Neutrophil (primary cell): Measurements from ENCODE around the gene SPESP1.

Source experiments
- H3K27ac ChIP-seq: fragments of 200-600 bp; sonication (generic); 2 replicates; pipeline ENCODE4 v1.5.1; 2016; ENCODE audit warnings: mild to moderate bottlenecking, moderate library complexity
- H3K27me3 ChIP-seq: fragments of 200-600 bp; sonication (generic); 2 replicates; pipeline ENCODE4 v1.6.0; 2016; ENCODE audit warnings: mild to moderate bottlenecking
- H3K36me3 ChIP-seq: fragments of 200-600 bp; sonication (generic); 2 replicates; pipeline ENCODE4 v1.5.1; 2017
- H3K4me1 ChIP-seq, 2 experiments: fragments of 200-600 bp in 1 of 2; sonication (generic) in 1 of 2; 1 replicate in 1 of 2; 2 replicates in 1 of 2; pipeline versions ENCODE4 v1.5.1 to v1.6.1; 2013 to 2016; ENCODE audit warnings: low read depth in 1 of 2, low read length in 1 of 2, mild to moderate bottlenecking in 1 of 2, moderate library complexity in 1 of 2; ENCODE audit not compliant: control insufficient read depth in 1 of 2, insufficient read depth in 1 of 2
- H3K4me3 ChIP-seq, 2 experiments: fragments of 200-600 bp in 1 of 2; sonication (generic) in 1 of 2; 1 replicate in 1 of 2; 2 replicates in 1 of 2; pipeline ENCODE4 v1.5.1; 2013 to 2016; ENCODE audit warnings: low read depth in 1 of 2, low read length in 1 of 2, mild to moderate bottlenecking in 1 of 2, moderate library complexity in 1 of 2
- H3K9me3 ChIP-seq: fragments of 200-600 bp; sonication (generic); 2 replicates; pipeline ENCODE4 v1.5.1; 2016
- TF ChIP-seq, protein P1 (sequence below): fragments of 200-600 bp; sonication (generic); IDR thresholded peaks from 2 replicates; pipeline ENCODE4 v1.5.1; 2016; ENCODE audit warnings: antibody characterized with exemption

Gene SPESP1

DNA sequence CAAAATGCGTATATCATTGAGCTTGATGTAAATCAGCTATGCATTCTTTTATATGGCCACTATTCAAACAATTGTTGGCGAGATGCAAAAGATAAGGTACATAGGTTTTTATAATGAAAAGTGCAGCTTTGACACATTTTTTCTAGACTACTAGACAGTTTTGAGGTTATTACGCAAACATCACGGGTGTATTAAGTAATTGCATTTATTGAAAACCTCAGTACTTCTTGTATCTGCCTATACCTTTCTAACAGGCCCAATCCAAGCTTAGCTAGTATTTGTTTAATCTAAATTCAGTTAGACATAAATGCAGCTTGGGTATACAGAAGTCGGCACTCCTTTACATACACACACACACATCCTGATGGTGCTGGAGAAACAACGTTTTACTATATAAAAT, 2.7 kb downstream of the SPESP1 start:
- peaks cover 5% of the 10 kb centered on the region for H3K27me3 ChIP-seq
- H3K4me1 ChIP-seq = no peaks in the 10 kb centered on the region
- H3K9me3 ChIP-seq = no peaks in the 10 kb centered on the region
- H3K4me3 ChIP-seq = no peak overlapping the region
- no peak overlapping the region for H3K27ac ChIP-seq
- TF ChIP-seq, protein P1, sequence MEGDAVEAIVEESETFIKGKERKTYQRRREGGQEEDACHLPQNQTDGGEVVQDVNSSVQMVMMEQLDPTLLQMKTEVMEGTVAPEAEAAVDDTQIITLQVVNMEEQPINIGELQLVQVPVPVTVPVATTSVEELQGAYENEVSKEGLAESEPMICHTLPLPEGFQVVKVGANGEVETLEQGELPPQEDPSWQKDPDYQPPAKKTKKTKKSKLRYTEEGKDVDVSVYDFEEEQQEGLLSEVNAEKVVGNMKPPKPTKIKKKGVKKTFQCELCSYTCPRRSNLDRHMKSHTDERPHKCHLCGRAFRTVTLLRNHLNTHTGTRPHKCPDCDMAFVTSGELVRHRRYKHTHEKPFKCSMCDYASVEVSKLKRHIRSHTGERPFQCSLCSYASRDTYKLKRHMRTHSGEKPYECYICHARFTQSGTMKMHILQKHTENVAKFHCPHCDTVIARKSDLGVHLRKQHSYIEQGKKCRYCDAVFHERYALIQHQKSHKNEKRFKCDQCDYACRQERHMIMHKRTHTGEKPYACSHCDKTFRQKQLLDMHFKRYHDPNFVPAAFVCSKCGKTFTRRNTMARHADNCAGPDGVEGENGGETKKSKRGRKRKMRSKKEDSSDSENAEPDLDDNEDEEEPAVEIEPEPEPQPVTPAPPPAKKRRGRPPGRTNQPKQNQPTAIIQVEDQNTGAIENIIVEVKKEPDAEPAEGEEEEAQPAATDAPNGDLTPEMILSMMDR = no peak
- no peaks in the 10 kb centered on the region for H3K36me3 ChIP-seq

DNA sequence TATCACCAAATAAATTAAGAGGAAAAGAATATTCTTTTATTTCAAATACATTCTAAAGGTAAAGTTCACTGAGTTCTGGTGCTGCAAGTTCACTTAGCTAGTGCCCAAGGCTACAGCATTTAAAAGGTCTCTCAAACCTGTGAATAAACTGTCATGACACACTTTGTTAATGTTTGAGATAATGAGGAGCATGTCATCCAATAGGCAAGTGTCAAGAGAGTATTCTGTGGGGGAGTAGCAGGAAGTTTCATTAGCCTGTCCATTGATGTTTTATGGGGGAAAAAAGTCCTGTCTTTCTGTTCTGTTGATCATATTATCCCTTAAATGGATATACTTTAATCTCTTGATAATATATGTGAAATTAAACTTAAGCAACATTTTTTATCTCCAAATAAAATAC, 4.0 kb downstream of the SPESP1 start:
- H3K9me3 ChIP-seq = no peaks in the 10 kb centered on the region
- TF ChIP-seq, protein P1 = no peak

DNA sequence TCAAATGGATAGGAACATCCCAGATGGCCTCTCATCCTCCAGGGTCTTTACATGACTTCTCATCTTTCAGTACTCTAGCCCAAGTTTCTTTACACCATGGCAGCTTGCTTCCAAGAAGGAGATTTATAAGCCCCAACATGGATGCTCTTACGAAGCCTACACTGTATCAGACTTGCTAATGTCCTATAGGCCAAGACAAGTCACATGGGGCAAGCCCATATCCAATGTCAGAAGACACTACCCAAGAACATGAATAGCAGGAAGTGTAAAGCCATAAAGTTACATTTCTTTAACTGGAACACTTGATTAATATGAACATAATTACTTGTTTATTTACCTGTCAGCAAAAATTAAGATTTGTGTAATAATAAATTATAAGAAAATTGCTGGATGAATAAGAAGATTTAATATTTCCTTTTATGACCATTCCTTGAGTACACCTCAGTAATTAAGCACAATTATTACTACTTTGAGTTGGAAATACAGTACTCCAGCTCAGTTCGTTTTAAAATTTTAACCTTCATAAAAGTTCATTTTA, 5.1 kb downstream of the SPESP1 start:
- Histone ChIP-seq H3K36me3 (no peaks in the 10 kb centered on the region), H3K4me3 (no peak overlapping the region), H3K4me1 (no peaks in the 10 kb centered on the region), H3K9me3 (no peaks in the 10 kb centered on the region), H3K27ac (no peak overlapping the region), H3K27me3 (no peaks in the 10 kb centered on the region)
- TF ChIP-seq, protein P1 = no peak

More for the DNA sequence above, 4.0 kb downstream of the SPESP1 start:
- H3K27me3 ChIP-seq = peaks cover 5% of the 10 kb centered on the region
- H3K4me1 ChIP-seq = no peaks in the 10 kb centered on the region
- no peak overlapping the region for H3K4me3 ChIP-seq
- no peaks in the 10 kb centered on the region for H3K36me3 ChIP-seq
- H3K27ac ChIP-seq = no peak overlapping the region

DNA sequence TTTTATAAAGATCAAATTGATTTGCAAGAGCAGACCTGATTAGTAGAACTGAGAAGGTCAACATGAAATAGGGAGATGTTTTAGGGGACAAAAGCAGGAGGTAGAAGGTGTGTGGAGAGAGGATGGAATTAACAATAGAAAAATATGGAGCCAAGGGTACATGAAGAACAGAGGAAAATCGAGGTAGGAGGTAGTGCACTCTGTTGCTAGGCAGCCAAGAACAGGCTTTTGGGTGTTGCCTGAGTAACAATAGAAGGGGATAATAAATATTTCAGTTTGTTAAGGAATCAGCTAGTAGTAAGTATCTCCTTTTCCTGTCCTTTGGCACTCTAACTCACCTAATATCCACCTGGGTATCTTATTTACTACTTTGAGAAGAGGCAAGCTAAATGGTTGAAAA, 9.2 kb downstream of the SPESP1 start:
- H3K9me3 ChIP-seq = no peaks in the 10 kb centered on the region
- peaks cover 1% of the 10 kb centered on the region for H3K27me3 ChIP-seq
- H3K4me1 ChIP-seq = no peaks in the 10 kb centered on the region
- no peak overlapping the region for H3K4me3 ChIP-seq
- no peaks in the 10 kb centered on the region for H3K36me3 ChIP-seq
- TF ChIP-seq, protein P1 = no peak
- H3K27ac ChIP-seq = no peak overlapping the region

DNA sequence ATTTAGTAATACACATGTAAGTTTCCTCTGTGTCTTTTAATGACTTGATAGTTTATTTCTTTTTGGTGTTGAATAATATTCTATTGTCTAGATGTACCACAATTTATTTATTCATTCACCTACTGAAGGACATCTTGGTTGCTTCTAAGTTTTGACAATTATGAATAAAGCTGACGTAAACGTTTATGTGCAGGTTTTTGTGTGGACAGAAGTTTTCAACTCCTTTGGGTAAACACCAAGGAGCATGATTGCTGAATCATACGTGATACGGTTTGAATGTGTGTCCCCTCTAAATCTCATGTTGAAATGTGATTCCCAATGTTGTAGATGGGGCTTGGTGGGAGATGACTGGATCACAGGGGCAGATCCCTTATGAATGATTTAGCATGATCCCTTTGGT, 21.5 kb downstream of the SPESP1 start:
- no peaks in the 10 kb centered on the region for H3K27me3 ChIP-seq
- TF ChIP-seq, protein P1 = no peak
- no peak overlapping the region for H3K4me3 ChIP-seq
- H3K36me3 ChIP-seq = no peaks in the 10 kb centered on the region
- no peaks in the 10 kb centered on the region for H3K9me3 ChIP-seq
- no peaks in the 10 kb centered on the region for H3K4me1 ChIP-seq
- no peak overlapping the region for H3K27ac ChIP-seq

DNA sequence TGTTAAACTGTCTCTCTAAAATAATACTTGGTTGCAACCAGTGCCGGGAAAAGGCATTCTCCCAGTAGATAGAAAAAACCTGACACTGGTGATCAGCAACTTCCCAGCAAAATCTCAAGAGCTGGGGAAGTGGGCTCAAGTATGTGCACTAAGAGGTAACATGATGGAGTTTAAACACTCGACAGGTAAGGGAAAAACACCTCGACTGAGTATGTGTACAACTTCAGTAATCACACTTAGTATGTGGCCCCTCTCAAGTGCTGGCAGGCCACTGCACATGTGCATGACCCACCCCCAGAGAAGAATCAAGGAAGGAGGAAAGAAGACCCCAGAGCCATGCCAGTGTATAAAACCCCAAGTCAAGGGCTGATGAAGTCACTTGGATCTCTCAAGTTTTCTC, 27.4 kb downstream of the SPESP1 start:
- H3K27me3 ChIP-seq = no peaks in the 10 kb centered on the region

More for the DNA sequence above, 27.4 kb downstream of the SPESP1 start:
- Histone ChIP-seq H3K27ac (no peak overlapping the region), H3K4me3 (no peak overlapping the region), H3K36me3 (no peaks in the 10 kb centered on the region), H3K4me1 (no peaks in the 10 kb centered on the region), H3K9me3 (no peaks in the 10 kb centered on the region)
- TF ChIP-seq, protein P1 = no peak
